PC-3 (cell line): ENCODE results near the gene GNPTG.

Experiments
- CTCF ChIP-seq: fragments of 300-600 bp; sonication (generic); conservative IDR thresholded peaks from 2 replicates; pipeline ENCODE4 v1.5.1; 2017; ENCODE audit warnings: antibody characterized with exemption, low read depth, mild to moderate bottlenecking, low read length
- EZH2 ChIP-seq: fragments of 300-600 bp; sonication (generic); IDR thresholded peaks from one replicate; pipeline ENCODE4 v1.6.1; 2017; ENCODE audit warnings: antibody characterized with exemption, mild to moderate bottlenecking, low read length; ENCODE audit not compliant: unreplicated experiment

GRCh38 chr16:1395444-1396031, 43.8 kb downstream of the GNPTG start:
- TF ChIP-seq CTCF = no peak
- TF ChIP-seq EZH2 = no peak
